HCT116 (cell line): ENCODE measurements around the gene CELF1. TPM values are rescaled to one million over a fixed set of nuclear protein-coding genes. Genes with fewer than 3 reads are reported as not detected.

ENCODE experiments used
- ATAC-seq: fragments of 200-7000 bp; cut with Tn5 transposase; 2 replicates; pipeline ENCODE4 v1.9.1; 2020; ENCODE audit warnings: mild to moderate bottlenecking, moderate library complexity
- BruUV-seq: library from RNA; stranded (reverse); fragments of 400-500 nt; replicated peaks from 2 replicates; lab custom pipeline; 2021; lab: Mats Ljungman, UMichigan
- CTCF ChIA-PET: fragments of 300-600 bp; sonication (Branson Sonifier 250); formaldehyde crosslinking; loops from one replicate; lab custom pipeline; 2021; ENCODE audit warnings: antibody characterized with exemption; lab: Charles Lee
- POLR2A ChIA-PET: fragments of 300-600, 350-600 bp; sonication (Branson Sonifier 250); formaldehyde crosslinking; loops from one replicate; lab custom pipeline; 2021; ENCODE audit warnings: antibody characterized with exemption; lab: Charles Lee
- RAD21 ChIA-PET, 2 experiments: fragments of 300-600 bp; sonication (Branson Sonifier 250); formaldehyde crosslinking; loops; one replicate each; lab custom pipeline; 2023; ENCODE audit warnings: low total read pairs in 2 of 2; ENCODE audit not compliant: uncharacterized antibody in 2 of 2, unreplicated experiment in 2 of 2, low non-redundant PET in 1 of 2; lab: Charles Lee
- DNase-seq: peaks from one replicate; pipeline ENCODE4 v3.0.0-alpha.2; 2010; ENCODE audit warnings: low read depth, low spot score
- H2AFZ ChIP-seq: fragments of 200-600 bp; shearing (Covaris generic), sonication (generic); 2 replicates; pipeline ENCODE4 v1.6.1; 2017; ENCODE audit warnings: low read depth, mixed run types, mixed read lengths, antibody characterized with exemption, low read length; ENCODE audit not compliant: poor library complexity, severe bottlenecking
- H3K27ac ChIP-seq: 2 replicates; pipeline ENCODE4 v1.5.1; 2012; ENCODE audit warnings: low read depth, low read length
- H3K27me3 ChIP-seq: fragments of 200-600 bp; sonication (generic); 2 replicates; pipeline ENCODE4 v1.6.1; 2016; ENCODE audit warnings: mixed run types, low read length, mixed read lengths; ENCODE audit not compliant: insufficient read depth
- H3K36me3 ChIP-seq, 2 experiments: fragments of 200-500 bp in 1 of 2; fragments of 200-600 bp in 1 of 2; sonication (Bioruptor generic) in 1 of 2; sonication (generic) in 1 of 2; 2 replicates each; pipeline versions ENCODE4 v1.5.1 to v1.6.1; 2014 to 2016; ENCODE audit warnings: low read length in 2 of 2, inconsistent platforms in 1 of 2, mixed read lengths in 1 of 2, mixed run types in 1 of 2; ENCODE audit not compliant: insufficient read depth in 2 of 2, control insufficient read depth in 1 of 2
- H3K4me1 ChIP-seq, 2 experiments: fragments of 200-600 bp in 1 of 2; sonication (generic) in 1 of 2; 2 replicates each; pipeline versions ENCODE4 v1.5.1 to v1.6.1; 2012 to 2017; ENCODE audit warnings: low read length in 2 of 2, inconsistent platforms in 1 of 2, mild to moderate bottlenecking in 1 of 2, mixed read lengths in 1 of 2, mixed run types in 1 of 2, moderate library complexity in 1 of 2; ENCODE audit not compliant: insufficient read depth in 2 of 2, control insufficient read depth in 1 of 2
- H3K4me2 ChIP-seq: fragments of 200-600 bp; sonication (generic); 2 replicates; pipeline ENCODE4 v1.6.1; 2017; ENCODE audit warnings: mixed run types, low read length, mixed read lengths
- H3K4me3 ChIP-seq, 2 experiments: fragments of 200-600 bp in 1 of 2; sonication (generic) in 1 of 2; replicated peaks in 1 of 2; 2 replicates each; pipeline ENCODE4 v1.5.1; 2011 to 2016; ENCODE audit warnings: low read length in 2 of 2, control low read depth in 1 of 2, low read depth in 1 of 2, mild to moderate bottlenecking in 1 of 2, mixed read lengths in 1 of 2, mixed run types in 1 of 2
- H3K79me2 ChIP-seq: fragments of 200-600 bp; sonication (generic); 2 replicates; pipeline ENCODE4 v1.6.1; 2017; ENCODE audit warnings: mild to moderate bottlenecking, mixed run types, low read length, moderate library complexity, mixed read lengths; ENCODE audit not compliant: insufficient read depth
- H3K9ac ChIP-seq: fragments of 200-600 bp; sonication (generic); 2 replicates; pipeline ENCODE4 v1.6.1; 2016; ENCODE audit warnings: low read length, mixed read lengths
- H3K9me2 ChIP-seq: fragments of 200-600 bp; sonication (generic), shearing (Covaris generic); 2 replicates; pipeline ENCODE4 v1.6.1; 2017; ENCODE audit warnings: mixed run types, mild to moderate bottlenecking, moderate library complexity; ENCODE audit not compliant: insufficient read depth
- H3K9me3 ChIP-seq, 2 experiments: fragments of 200-500 bp in 1 of 2; fragments of 200-600 bp in 1 of 2; sonication (Bioruptor generic) in 1 of 2; sonication (generic) in 1 of 2; 2 replicates each; pipeline ENCODE4 v1.6.1; 2014 to 2017; ENCODE audit warnings: low read length in 2 of 2, mixed read lengths in 2 of 2, inconsistent platforms in 1 of 2, low read depth in 1 of 2, mild to moderate bottlenecking in 1 of 2, mixed run types in 1 of 2, moderate library complexity in 1 of 2; ENCODE audit not compliant: control insufficient read depth in 1 of 2, insufficient read depth in 1 of 2
- H4K20me1 ChIP-seq: fragments of 200-600 bp; sonication (generic), shearing (Covaris generic); 2 replicates; pipeline ENCODE4 v1.6.1; 2017; ENCODE audit warnings: mixed run types, mild to moderate bottlenecking, moderate library complexity; ENCODE audit not compliant: insufficient read depth
- CBX3 ChIP-seq: IDR thresholded peaks from 2 replicates; pipeline ENCODE4 v1.6.1; 2012; ENCODE audit warnings: low read depth
- EGR1 ChIP-seq: IDR thresholded peaks from 2 replicates; pipeline ENCODE4 v1.6.1; 2012; ENCODE audit warnings: low read depth
- ELF1 ChIP-seq: IDR thresholded peaks from 2 replicates; pipeline ENCODE4 v1.6.1; 2012; ENCODE audit warnings: low read depth, borderline replicate concordance
- POLR2A ChIP-seq: IDR thresholded peaks from 2 replicates; pipeline ENCODE4 v1.7.0; 2011; ENCODE audit warnings: borderline replicate concordance; ENCODE audit not compliant: insufficient read depth, insufficient read length; ENCODE audit errors: extremely low read depth
- POLR2AphosphoS5 ChIP-seq: IDR thresholded peaks from 2 replicates; pipeline ENCODE4 v1.6.1; 2011; ENCODE audit warnings: mild to moderate bottlenecking, low read depth, low read length, moderate library complexity
- SP1 ChIP-seq: IDR thresholded peaks from 2 replicates; pipeline ENCODE4 v1.6.1; 2012; ENCODE audit warnings: low read depth
- TCF7L2 ChIP-seq: IDR thresholded peaks from 2 replicates; pipeline ENCODE4 v1.7.0; 2011; ENCODE audit warnings: borderline replicate concordance, inconsistent platforms; ENCODE audit not compliant: insufficient read depth, insufficient read length; ENCODE audit errors: extremely low read depth
- YY1 ChIP-seq: IDR thresholded peaks from 2 replicates; pipeline ENCODE4 v1.6.1; 2011; ENCODE audit warnings: low read length, low read depth, moderate library complexity, mild to moderate bottlenecking; ENCODE audit not compliant: insufficient replicate concordance; ENCODE audit errors: extremely low read depth
- ZFX ChIP-seq: fragments of 450-650 bp; IDR thresholded peaks from 2 replicates; pipeline ENCODE4 v1.6.1; 2017
- intact Hi-C: fragments of 100-400 bp; cut with micrococcal nuclease; formaldehyde crosslinking; loops from 2 replicates; pipeline ENCODE4 v1.10.0; 2022
- total RNA-seq: library from RNA; stranded (reverse); gene quantifications from one replicate; pipeline ENCODE4 v1.2.1, GENCODE V29; 2021; ENCODE audit not compliant: unreplicated experiment
- TF ChIP-seq, protein P1 (sequence below): IDR thresholded peaks from 2 replicates; pipeline ENCODE4 v1.6.1; 2012; ENCODE audit warnings: low read depth
- TF ChIP-seq, protein P2 (sequence below): IDR thresholded peaks from 2 replicates; pipeline ENCODE4 v1.6.1; 2012

CELF1 gene
- total RNA-seq, 1 experiment from 2014 or later, result 133 TPM

DNA sequence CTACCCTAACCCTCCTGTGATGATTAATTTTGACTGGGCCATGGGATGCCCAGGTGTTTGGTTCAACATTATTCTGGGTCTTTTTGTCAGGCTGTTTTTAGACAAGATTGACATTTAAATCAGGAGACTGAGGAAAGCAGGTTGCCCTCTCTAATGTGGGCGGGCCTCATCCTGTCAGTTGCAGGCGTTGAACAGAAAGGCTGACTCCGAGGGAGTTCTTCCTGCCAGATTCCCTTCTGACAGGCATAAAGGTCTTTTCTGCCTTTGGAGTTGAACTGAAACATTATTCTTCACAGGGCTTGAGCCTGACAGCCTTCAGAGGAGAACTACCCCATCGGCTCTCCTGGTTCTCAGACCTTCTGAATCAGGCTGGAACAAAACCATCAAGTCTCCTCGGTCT lies 122.4 kb downstream of the CELF1 start:
- H3K27me3 ChIP-seq, result no peaks in the 10 kb centered on the region
- no peak for TF ChIP-seq CBX3
- no peak for TF ChIP-seq TCF7L2
- no peak for TF ChIP-seq POLR2AphosphoS5
- TF ChIP-seq, all 23 proteins: peak for 0
- DNase-seq (no peak), ATAC-seq (no peak)
- Histone ChIP-seq H3K9me3 (no peaks in the 10 kb centered on the region), H3K36me3 (0 out of 4 replicates have a peak, but pooled peaks cover 0 to 1% of the 10 kb centered on the region in 2 experiments), H3K4me1 (peaks cover 4 to 10% of the 10 kb centered on the region in 2 experiments; a peak in 2 of 4 replicates), H2AFZ (no peak overlapping the region), H3K79me2 (peaks cover 7% of the 10 kb centered on the region), H3K9me2 (no peaks in the 10 kb centered on the region), H3K4me2 (no peak overlapping the region), H3K4me3 (no peak overlapping the region), H3K9ac (no peak overlapping the region), H4K20me1 (no peaks in the 10 kb centered on the region), H3K27ac (no peak overlapping the region)
- RAD21 ChIA-PET, result no interaction called here
- BruUV-seq, result no TSS peak
- intact Hi-C loops, result no loop called here
- POLR2A ChIA-PET, result no interaction called here
- CTCF ChIA-PET, result no interaction called here

DNA sequence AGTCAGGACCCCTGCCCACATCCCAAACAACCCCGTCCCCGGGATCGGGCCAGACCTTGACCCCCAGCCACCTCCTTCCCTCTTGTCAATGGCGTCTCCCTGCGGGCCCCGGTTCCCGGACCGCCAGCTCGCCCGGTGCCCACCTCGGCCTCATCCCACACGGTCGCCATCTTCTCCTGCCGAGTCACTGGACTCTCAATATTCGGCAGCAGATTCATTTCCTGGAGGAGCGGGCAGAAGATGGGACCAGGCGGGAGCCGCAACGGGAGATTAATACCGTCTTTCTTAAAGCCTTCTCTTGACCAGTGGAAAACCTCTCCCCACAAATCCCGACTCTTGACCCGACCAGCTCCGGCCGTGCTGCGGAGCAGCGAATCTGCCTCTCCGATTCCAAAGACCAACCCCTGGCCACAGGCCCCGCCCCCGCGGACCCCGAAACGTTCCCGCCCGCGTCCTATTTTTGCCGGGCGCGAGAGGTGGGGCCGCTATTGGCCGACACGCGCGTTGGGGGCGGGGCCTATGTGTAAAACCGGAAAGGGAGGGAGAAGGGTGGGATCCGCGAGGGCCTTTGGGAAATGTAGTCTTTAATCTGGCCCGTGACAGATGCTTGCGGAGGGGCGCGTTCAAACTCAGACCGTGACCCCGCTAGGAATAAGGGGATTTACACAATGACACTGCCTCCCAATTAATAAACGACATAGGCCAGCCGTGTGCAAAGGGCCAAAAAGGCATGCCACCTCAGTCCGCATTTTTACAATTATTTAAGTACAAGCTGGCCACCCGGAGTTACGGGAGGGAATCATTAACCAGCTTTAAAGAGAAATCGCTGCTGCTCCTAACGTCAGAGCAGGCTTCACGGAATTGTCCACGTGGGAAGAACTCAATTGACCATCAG lies 126.6 kb downstream of the CELF1 start, which contains the start of gene PSMC3:
Gene PSMC3, minus strand, starts transcription at position 378 of the 895 bp plus-strand sequence. Its CDS starts 160 bp downstream, at position 218.
- no peaks in the 10 kb centered on the region for H3K9me2 ChIP-seq
- ATAC-seq (peak; percentile 91), DNase-seq (peak; percentile 88)
- H3K4me1 ChIP-seq, result peaks cover 12 to 23% of the 10 kb centered on the region in 2 experiments
- H3K9me3 ChIP-seq, result no peaks in the 10 kb centered on the region
- peak within 1 kb of the TSS; percentile 92 to 98 for H3K4me3 ChIP-seq
- peaks cover 17 to 29% of the 10 kb centered on the region in 2 experiments; a peak in 3 of 4 replicates for H3K36me3 ChIP-seq
- ChIA-PET POLR2A (interaction anchor here (0.6 to 2.3 kb wide), 2 partner anchors 10 to 100 kb away, joined by 3 to 10 read pairs; no protein-coding TSS in a partner anchor), RAD21 (no interaction called here), CTCF (interaction anchor here (1.0 to 2.7 kb wide), 3 partner anchors 14 to 52 kb away, joined by 3 to 12 read pairs (median 6); no protein-coding TSS in a partner anchor)
- H4K20me1 ChIP-seq, result no peaks in the 10 kb centered on the region
- H3K27me3 ChIP-seq, result no peaks in the 10 kb centered on the region
- no TSS peak for BruUV-seq
- peak within 1 kb of the TSS; percentile 77 for H3K27ac ChIP-seq
- TF ChIP-seq YY1, result peak; percentile 94
- no peak for TF ChIP-seq TCF7L2
- TF ChIP-seq, protein P1, sequence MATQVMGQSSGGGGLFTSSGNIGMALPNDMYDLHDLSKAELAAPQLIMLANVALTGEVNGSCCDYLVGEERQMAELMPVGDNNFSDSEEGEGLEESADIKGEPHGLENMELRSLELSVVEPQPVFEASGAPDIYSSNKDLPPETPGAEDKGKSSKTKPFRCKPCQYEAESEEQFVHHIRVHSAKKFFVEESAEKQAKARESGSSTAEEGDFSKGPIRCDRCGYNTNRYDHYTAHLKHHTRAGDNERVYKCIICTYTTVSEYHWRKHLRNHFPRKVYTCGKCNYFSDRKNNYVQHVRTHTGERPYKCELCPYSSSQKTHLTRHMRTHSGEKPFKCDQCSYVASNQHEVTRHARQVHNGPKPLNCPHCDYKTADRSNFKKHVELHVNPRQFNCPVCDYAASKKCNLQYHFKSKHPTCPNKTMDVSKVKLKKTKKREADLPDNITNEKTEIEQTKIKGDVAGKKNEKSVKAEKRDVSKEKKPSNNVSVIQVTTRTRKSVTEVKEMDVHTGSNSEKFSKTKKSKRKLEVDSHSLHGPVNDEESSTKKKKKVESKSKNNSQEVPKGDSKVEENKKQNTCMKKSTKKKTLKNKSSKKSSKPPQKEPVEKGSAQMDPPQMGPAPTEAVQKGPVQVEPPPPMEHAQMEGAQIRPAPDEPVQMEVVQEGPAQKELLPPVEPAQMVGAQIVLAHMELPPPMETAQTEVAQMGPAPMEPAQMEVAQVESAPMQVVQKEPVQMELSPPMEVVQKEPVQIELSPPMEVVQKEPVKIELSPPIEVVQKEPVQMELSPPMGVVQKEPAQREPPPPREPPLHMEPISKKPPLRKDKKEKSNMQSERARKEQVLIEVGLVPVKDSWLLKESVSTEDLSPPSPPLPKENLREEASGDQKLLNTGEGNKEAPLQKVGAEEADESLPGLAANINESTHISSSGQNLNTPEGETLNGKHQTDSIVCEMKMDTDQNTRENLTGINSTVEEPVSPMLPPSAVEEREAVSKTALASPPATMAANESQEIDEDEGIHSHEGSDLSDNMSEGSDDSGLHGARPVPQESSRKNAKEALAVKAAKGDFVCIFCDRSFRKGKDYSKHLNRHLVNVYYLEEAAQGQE, result no peak
- TF ChIP-seq ZFX, result peak; percentile 29; the same call in 1 of the 2 replicates
- peak; percentile 67; the same call in 1 of the 2 replicates for TF ChIP-seq ELF1
- TF ChIP-seq, protein P2, sequence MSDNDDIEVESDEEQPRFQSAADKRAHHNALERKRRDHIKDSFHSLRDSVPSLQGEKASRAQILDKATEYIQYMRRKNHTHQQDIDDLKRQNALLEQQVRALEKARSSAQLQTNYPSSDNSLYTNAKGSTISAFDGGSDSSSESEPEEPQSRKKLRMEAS, result peak; percentile 81
- TF ChIP-seq POLR2A, result peak; percentile 49
- TF ChIP-seq POLR2AphosphoS5, result peak; percentile 71
- peak; percentile 90 for TF ChIP-seq EGR1
- peak; percentile 92 for TF ChIP-seq SP1
- H3K9ac ChIP-seq, result peak within 1 kb of the TSS; percentile 96
- intact Hi-C loops, result loop anchor here (10.0 kb wide), 1 partner anchor 128 kb away; the partner anchor contains the start of gene CELF1
- H2AFZ ChIP-seq, result peak within 1 kb of the TSS; percentile 76
- peaks cover 42% of the 10 kb centered on the region for H3K79me2 ChIP-seq
- H3K4me2 ChIP-seq, result peak within 1 kb of the TSS; percentile 79
